GM20000 (cell line): Measurements from ENCODE around the gene KCNC4.

Source experiments
- DNase-seq: peaks from one replicate; pipeline ENCODE4 v3.0.0; 2012; ENCODE audit warnings: low spot score
- TF ChIP-seq, protein P1 (sequence below): IDR thresholded peaks from 2 replicates; pipeline ENCODE4 v1.5.1; 2012; ENCODE audit warnings: mild to moderate bottlenecking, control low read depth; ENCODE audit errors: extremely low read depth, missing control alignments

The KCNC4 gene

DNA sequence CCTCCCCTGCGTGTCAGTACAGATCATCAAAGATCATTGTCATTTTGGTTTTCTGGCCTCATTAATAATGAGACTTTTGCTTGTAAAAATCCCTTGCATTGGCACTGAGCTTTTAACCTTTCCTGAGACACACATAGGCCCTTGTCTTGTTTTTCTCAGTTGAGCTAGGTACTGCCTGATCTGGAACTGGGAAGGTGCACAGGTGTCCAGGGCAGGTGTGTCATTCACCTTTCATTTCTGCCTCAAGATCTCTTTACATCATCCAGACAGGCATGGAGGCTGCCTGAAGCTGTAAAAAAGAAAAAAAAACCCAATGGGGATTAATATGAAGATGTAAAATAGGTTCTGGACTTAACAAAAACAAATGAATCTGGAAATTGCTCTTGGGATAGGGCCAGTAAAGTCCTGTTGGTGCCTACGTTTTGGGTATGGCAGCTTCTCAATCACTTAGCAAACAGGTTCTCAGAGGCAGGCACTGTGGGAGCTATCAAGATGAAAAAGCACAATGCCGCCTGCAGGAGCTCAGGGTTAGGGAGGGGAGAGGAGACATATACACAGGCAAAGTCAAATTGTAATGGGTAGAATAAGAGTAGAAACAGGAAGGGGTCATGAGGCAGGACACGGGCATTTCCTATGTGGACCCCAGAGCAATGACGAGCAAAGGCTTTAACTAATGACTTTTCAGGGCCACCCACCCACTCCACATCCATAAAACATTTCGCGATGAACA, 1.0 kb upstream of the KCNC4 start:
- DNase-seq: no peak
- TF ChIP-seq, protein P1, sequence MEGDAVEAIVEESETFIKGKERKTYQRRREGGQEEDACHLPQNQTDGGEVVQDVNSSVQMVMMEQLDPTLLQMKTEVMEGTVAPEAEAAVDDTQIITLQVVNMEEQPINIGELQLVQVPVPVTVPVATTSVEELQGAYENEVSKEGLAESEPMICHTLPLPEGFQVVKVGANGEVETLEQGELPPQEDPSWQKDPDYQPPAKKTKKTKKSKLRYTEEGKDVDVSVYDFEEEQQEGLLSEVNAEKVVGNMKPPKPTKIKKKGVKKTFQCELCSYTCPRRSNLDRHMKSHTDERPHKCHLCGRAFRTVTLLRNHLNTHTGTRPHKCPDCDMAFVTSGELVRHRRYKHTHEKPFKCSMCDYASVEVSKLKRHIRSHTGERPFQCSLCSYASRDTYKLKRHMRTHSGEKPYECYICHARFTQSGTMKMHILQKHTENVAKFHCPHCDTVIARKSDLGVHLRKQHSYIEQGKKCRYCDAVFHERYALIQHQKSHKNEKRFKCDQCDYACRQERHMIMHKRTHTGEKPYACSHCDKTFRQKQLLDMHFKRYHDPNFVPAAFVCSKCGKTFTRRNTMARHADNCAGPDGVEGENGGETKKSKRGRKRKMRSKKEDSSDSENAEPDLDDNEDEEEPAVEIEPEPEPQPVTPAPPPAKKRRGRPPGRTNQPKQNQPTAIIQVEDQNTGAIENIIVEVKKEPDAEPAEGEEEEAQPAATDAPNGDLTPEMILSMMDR: no peak

DNA sequence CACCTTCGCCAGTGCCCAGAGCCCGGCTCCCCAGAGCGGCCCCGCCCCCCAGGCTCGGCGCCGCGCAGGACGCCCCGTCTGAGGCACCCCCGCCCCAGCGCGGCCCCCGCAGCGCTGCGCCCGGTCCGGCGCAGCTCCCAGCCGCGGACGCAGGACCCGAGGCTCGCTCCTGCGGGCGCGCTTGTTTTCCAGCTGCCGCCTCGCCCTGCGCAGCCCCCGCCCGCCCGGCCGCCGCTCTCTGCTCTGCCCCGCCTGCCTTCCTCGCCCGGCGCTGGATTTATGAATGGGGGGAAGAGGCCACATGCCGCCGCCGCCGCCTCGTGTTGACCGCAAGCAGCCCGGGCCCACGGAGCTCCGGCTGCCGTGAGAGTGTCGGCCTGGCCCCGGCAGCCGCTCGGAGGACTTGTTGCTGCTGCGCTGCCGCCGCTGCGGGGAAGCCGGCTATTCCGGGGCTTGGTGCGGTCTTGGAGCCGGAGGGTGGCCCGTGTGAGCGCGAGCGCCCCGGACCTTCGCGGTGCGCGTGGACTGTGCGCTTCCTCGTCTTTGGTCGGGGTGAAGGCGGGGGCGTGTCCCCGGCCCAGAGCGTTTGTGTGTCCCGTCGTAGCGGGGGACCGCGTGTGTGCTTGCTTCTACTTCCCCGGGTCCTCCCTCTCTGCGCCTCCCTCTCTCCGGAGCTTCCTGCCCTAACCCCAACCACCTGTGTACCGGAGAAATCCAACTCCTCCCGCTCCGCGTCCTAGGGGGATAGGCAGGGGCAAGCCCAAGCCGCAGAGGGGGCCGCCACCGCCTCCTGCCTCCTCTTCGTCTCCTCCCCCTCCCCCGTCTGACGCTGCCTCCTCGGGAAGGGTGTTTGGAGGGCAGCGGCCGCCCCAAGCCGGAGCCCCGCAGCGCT, 736 bp downstream of the KCNC4 start:
- TF ChIP-seq, protein P1: no peak
- DNase-seq: peak; percentile 68

DNA sequence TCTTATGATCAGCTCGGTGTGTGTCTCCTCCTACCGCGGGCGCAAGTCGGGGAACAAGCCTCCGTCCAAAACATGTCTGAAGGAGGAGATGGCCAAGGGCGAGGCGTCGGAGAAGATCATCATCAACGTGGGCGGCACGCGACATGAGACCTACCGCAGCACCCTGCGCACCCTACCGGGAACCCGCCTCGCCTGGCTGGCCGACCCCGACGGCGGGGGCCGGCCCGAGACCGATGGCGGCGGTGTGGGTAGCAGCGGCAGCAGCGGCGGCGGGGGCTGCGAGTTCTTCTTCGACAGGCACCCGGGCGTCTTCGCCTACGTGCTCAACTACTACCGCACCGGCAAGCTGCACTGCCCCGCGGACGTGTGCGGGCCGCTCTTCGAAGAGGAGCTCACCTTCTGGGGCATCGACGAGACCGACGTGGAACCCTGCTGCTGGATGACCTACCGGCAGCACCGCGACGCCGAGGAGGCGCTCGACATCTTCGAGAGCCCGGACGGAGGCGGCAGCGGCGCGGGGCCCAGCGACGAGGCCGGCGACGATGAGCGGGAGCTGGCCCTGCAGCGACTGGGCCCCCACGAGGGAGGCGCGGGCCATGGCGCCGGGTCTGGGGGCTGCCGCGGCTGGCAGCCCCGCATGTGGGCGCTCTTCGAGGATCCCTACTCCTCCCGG, 1.5 kb downstream of the KCNC4 start:
- DNase-seq: peak; percentile 54
- TF ChIP-seq, protein P1: no peak

DNA sequence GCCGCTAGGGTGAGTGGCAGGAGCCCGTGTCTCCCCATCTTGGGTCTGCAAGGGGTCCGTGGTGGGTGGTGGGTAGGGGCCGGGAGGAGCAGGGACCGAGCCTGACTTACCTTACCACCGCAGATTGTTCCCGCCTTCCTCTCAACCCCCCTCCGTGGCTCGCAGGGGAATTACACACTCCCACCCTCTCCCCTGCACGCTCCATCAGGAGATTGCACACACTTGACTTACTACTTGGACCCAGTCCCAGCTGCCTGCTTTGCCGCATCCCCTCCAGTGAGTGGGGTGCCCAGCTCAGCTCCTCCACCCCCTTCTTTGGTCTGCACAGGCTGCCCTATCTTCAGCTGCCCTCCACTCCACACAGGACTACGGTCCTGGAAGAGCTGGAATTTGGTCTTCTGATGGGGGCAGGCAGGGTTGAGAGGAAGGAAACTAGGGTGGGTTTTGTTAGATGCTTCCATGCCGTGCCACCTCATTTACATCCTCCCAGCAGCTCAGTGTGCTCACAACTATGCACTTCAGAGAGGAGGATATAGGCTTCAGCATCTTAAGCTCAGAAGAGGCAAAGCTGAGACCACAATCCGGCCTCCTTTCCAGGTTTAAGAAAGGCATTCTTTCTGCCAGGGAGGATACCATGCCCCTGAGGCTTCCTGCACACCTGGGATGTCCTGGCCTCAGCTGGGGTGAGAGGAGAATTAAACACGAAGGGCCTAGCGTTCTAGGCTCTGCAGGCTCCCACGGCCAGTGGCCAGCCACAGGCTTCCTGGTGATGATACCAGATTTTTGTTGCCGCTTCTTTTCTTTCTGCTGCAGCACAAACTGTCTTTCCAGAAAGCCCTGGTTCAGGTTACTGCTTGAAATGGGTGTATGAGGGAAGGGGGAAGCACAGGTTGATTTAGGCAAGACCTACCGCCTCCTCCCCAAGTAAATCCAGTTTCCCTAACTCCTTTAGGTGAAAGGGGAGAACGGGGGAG, 2.3 kb downstream of the KCNC4 start:
- no peak for DNase-seq
- TF ChIP-seq, protein P1: no peak

DNA sequence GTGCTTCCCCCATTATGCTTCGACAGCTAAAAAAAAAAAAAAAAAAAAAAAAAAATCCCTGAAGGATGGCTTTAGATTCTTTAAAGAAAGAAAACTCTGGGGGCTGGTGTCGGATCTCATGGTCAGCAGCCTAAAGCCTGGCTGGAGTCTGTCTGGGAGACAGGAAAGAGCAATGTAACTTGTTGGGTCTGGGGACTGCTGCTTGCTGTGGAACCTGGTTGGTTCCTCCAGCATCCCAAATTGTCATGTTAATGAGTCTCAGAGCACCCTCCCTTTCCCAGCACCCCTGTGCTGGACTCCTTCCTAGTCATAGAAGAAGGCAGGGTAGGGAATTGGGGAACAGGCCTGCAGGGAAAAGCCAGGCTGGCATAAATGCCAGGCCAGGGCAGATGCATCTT, 3.0 kb downstream of the KCNC4 start:
- TF ChIP-seq, protein P1: no peak
- no peak for DNase-seq

DNA sequence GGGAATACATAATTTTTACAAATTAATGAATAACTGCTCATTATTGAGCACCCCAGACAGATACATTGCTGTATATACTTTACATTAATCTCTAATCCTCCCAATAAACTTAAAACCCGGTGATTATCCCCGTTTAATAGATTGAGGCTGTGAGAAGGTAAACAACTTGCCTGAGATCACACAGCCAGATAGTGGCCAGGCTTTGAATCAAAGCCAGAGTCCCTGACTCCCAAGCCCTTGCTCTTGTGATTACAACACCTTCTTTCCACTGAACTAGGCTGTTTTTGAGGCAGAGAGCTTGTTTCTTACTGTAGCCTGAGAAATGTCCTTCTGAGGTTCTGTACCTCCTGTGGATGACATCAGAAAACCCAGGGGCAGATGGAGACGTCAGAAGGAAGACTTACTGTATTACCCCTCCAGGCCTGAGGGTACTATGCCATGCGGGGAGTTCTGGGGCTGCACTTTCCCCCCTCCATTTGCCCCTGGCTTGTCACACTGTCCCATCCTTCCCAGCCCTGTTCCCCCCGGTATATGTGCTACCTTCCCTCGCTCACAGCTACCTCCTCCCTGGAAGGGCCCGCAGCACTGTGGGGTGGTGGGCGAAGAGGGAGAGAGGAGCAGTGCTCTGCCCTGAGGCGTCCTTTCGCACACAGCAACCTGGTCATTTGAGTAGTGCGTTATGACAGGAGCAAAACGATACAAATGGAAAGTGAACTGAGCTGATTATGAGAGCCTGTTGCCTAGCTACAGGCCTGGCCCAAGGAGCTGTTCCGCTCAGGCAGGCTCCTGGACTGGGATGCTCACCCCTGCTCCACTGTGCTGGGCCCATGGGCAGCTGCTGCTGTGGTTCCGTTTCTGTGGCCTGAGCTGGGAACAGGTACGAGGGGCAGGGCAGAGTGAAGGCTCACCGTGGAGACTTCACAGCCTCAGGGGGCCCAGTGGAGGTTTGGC, 4.6 kb downstream of the KCNC4 start:
- no peak for DNase-seq

More for the DNA sequence above, 4.6 kb downstream of the KCNC4 start:
- TF ChIP-seq, protein P1: no peak
